GM12878 (cell line): ENCODE data around the gene HMGN4. TPM values are rescaled to one million over a fixed set of nuclear protein-coding genes. Genes with fewer than 3 reads are reported as not detected.

Experiments
- ATAC-seq: fragments of 200-7000 bp; cut with Tn5 transposase; 3 replicates; pipeline ENCODE4 v1.9.1; 2020; ENCODE audit warnings: mild to moderate bottlenecking, moderate library complexity
- BruUV-seq: library from RNA; stranded (reverse); fragments of 400-500 nt; replicated peaks from 2 replicates; lab custom pipeline; 2021; lab: Mats Ljungman, UMichigan
- CTCF ChIA-PET: fragments of 300-600 bp; sonication (Branson Sonifier 250); formaldehyde crosslinking; extraction: SDS; loops from one replicate; lab custom pipeline; 2021; ENCODE audit warnings: inconsistent platforms; lab: Yijun Ruan, JAX
- POLR2A ChIA-PET: fragments of 350-600 bp; formaldehyde crosslinking; extraction: SDS; loops from one replicate; lab custom pipeline; 2021; ENCODE audit warnings: inconsistent platforms; lab: Charles Lee
- RAD21 ChIA-PET: fragments of 300-600 bp; sonication (Branson Sonifier 250); formaldehyde crosslinking; loops from one replicate; lab custom pipeline; 2023; ENCODE audit warnings: antibody characterized with exemption; ENCODE audit not compliant: unreplicated experiment; lab: Charles Lee
- SMC1A ChIA-PET: fragments of 300-600 bp; sonication (Branson Sonifier 250); formaldehyde crosslinking; loops from one replicate; lab custom pipeline; 2023; ENCODE audit not compliant: unreplicated experiment, uncharacterized antibody; lab: Charles Lee
- DNase-seq: peaks from one replicate; pipeline ENCODE4 v3.0.0-alpha.2; 2011; ENCODE audit warnings: low read depth, low spot score
- FAIRE-seq: peaks from 3 replicates; lab custom pipeline; 2011; peaks lifted over from hg19 to GRCh38; lab: Jason Lieb, UNC
- H2AFZ ChIP-seq: 2 replicates; pipeline ENCODE4 v1.6.0; 2011; ENCODE audit warnings: low read depth, low read length, control low read depth; ENCODE audit not compliant: control insufficient read depth
- H3K27ac ChIP-seq: 2 replicates; pipeline ENCODE4 v1.5.1; 2011; ENCODE audit warnings: control low read depth; ENCODE audit not compliant: control insufficient read depth, insufficient read depth
- H3K27me3 ChIP-seq, 2 experiments: replicated peaks in 1 of 2; 2 replicates each; pipeline versions ENCODE4 v1.6.0 to v1.6.1; 2011; ENCODE audit warnings: low read length in 1 of 2; ENCODE audit not compliant: control insufficient read depth in 2 of 2, insufficient read depth in 2 of 2
- H3K36me3 ChIP-seq, 2 experiments: 2 replicates each; pipeline ENCODE4 v1.5.1; 2011; ENCODE audit warnings: low read length in 1 of 2; ENCODE audit not compliant: control insufficient read depth in 2 of 2, insufficient read depth in 2 of 2
- H3K4me1 ChIP-seq: 2 replicates; pipeline ENCODE4 v1.6.1; 2011; ENCODE audit warnings: mild to moderate bottlenecking, low read length, moderate library complexity, mixed read lengths; ENCODE audit not compliant: control insufficient read depth, insufficient read depth
- H3K4me2 ChIP-seq: 2 replicates; pipeline ENCODE4 v1.6.0; 2011; ENCODE audit warnings: control low read depth; ENCODE audit not compliant: control insufficient read depth, insufficient read depth
- H3K4me3 ChIP-seq: fragments of 200-600 bp; sonication (generic); 2 replicates; pipeline ENCODE4 v1.5.1; 2016
- H3K79me2 ChIP-seq: 2 replicates; pipeline ENCODE4 v1.6.0; 2011; ENCODE audit warnings: low read length; ENCODE audit not compliant: control insufficient read depth, insufficient read depth
- H3K9ac ChIP-seq: 2 replicates; pipeline ENCODE4 v1.8.0; 2011; ENCODE audit warnings: low read length, control low read depth, mixed read lengths; ENCODE audit not compliant: control insufficient read depth, insufficient read depth
- H3K9me3 ChIP-seq: replicated peaks from 3 replicates; pipeline ENCODE4 v1.5.1; 2011; ENCODE audit warnings: mild to moderate bottlenecking, low read length; ENCODE audit not compliant: control insufficient read depth, insufficient read depth
- H4K20me1 ChIP-seq: 2 replicates; pipeline ENCODE4 v1.6.0; 2011; ENCODE audit not compliant: control insufficient read depth, insufficient read depth
- IRF5 ChIP-seq: fragments of 450-650 bp; IDR thresholded peaks from 2 replicates; pipeline ENCODE4 v1.6.1; 2017; ENCODE audit warnings: borderline replicate concordance
- MLLT1 ChIP-seq: fragments of 450-650 bp; IDR thresholded peaks from 2 replicates; pipeline ENCODE4 v1.6.1; 2016; ENCODE audit warnings: mild to moderate bottlenecking
- WGBS: methylation state at CpG from one replicate; pipeline ENCODE4 v1.1.6; 2016; ENCODE audit warnings: low lambda C conversion rate; ENCODE audit not compliant: insufficient replicate concordance, insufficient coverage; ENCODE audit errors: missing lambda C conversion rate; 5-methylcytosine and 5-hydroxymethylcytosine counted together
- in situ Hi-C: fragments of 300-500 bp; cut with MboI; formaldehyde crosslinking; loops from 9 replicates; pipeline ENCODE4 v1.14.3; 2018; ENCODE audit warnings: mixed read lengths
- intact Hi-C: fragments of 100-400 bp; cut with micrococcal nuclease; formaldehyde crosslinking; loops from one replicate; pipeline ENCODE4 v1.14.2; 2022; ENCODE audit not compliant: unreplicated experiment
- polyA plus RNA-seq, 11 experiments: library from polyadenylated mRNA; depleted of rRNA in 4 of 11; unstranded in 6 of 11; stranded (reverse) in 5 of 11; fragments of >200 nt; fragmentation: Nextera tagmentation in 4 of 11; fragmentation: Illumina TruSeq in 1 of 11; extraction: Ambion mirVana in 4 of 11; extraction: Trizol in 1 of 11; gene quantifications; 1 replicate in 1 of 11; 2 replicates in 10 of 11; pipeline versions ENCODE4 v1.2.1 to v1.2.3, GENCODE V29; 2011 to 2016; ENCODE audit warnings: inconsistent platforms in 2 of 11, missing spikeins in 2 of 11, low read depth in 1 of 11
- total RNA-seq, 4 experiments: library from RNA; depleted of rRNA in 3 of 4; stranded (reverse); fragments of >200 nt in 3 of 4; fragmentation: Illumina TruSeq in 1 of 4; extraction: Trizol in 1 of 4; gene quantifications; 2 replicates each; pipeline versions ENCODE4 v1.2.1 to v1.2.3, GENCODE V29; 2013 to 2021

Gene HMGN4
- total and polyA plus RNA-seq, 10 of the 15 experiments (the other 5 are each of a cell fraction or from before 2014, with no cell fraction given), result 26.7 to 99.1 (median 76.7) TPM

- BruUV-seq, result no TSS peak
- no peaks in the 10 kb centered on the region for H4K20me1 ChIP-seq
- DNase-seq, result no peak
- peak overlapping the region; percentile 99 for H3K27ac ChIP-seq
- intact Hi-C loops, result no loop called here
- 0 out of 4 replicates have a peak, but pooled peaks cover 0 to 3% of the 10 kb centered on the region in 2 experiments for H3K36me3 ChIP-seq
- H2AFZ ChIP-seq, result peak overlapping the region; percentile 98; the same call in 1 of the 2 replicates
- H3K9ac ChIP-seq, result peak overlapping the region; percentile 85
- TF ChIP-seq MLLT1 (peak; percentile 84), IRF5 (no peak)
- TF ChIP-seq, all 136 proteins: peak for 1
- ChIA-PET CTCF (interaction anchor here (2.3 to 2.6 kb wide), 2 partner anchors 15 to 29 kb away, joined by 13 to 17 read pairs; no protein-coding TSS in a partner anchor), SMC1A (interaction anchor here (1.0 to 3.0 kb wide), 5 partner anchors 14 to 204 kb away, joined by 3 to 22 read pairs (median 6); no protein-coding TSS in a partner anchor), RAD21 (interaction anchor here (0.7 to 3.7 kb wide), 4 partner anchors 15 to 65 kb away, joined by 3 to 18 read pairs (median 10); no protein-coding TSS in a partner anchor), POLR2A (interaction anchor here (1.0 to 3.9 kb wide), 7 partner anchors 11 to 210 kb away, joined by 3 to 29 read pairs (median 8); no protein-coding TSS in a partner anchor)
- Histone ChIP-seq H3K79me2 (peaks cover 36% of the 10 kb centered on the region), H3K4me2 (peak overlapping the region; percentile 99), H3K4me1 (peaks cover 14% of the 10 kb centered on the region), H3K27me3 (no peaks in the 10 kb centered on the region), H3K9me3 (no peaks in the 10 kb centered on the region), H3K4me3 (peak overlapping the region; percentile 86)
- 62% methylated on average over 16 of the region's 16 CpGs for WGBS
- no peak for ATAC-seq
- FAIRE-seq, result no peak
- in situ Hi-C loops, result no loop called here
Measured at GRCh38 chr6:26539071-26539615, 977 bp downstream of the HMGN4 start.
